GM12892 (cell line): ENCODE data around the gene CDK13.
"Not testable (repeated sequence)": the region's sequence is repeated elsewhere in the genome, so short reads cannot be mapped to it uniquely, and the experiment has no call there.

Experiments
- DNase-seq: peaks from one replicate; pipeline ENCODE4 v3.0.0; 2011; ENCODE audit not compliant: insufficient read length
- FAIRE-seq: peaks from 2 replicates; lab custom pipeline; 2011; peaks lifted over from hg19 to GRCh38; lab: Jason Lieb, UNC
- POLR2A ChIP-seq: IDR thresholded peaks from 2 replicates; pipeline ENCODE4 v1.6.1; 2011; ENCODE audit warnings: low read depth, low read length, control low read depth
- POLR2AphosphoS5 ChIP-seq: IDR thresholded peaks from 2 replicates; pipeline ENCODE4 v1.6.1; 2011; ENCODE audit warnings: low read depth, low read length, control low read depth
- TAF1 ChIP-seq: IDR thresholded peaks from 2 replicates; pipeline ENCODE4 v1.6.1; 2011; ENCODE audit warnings: low read depth, mild to moderate bottlenecking, control low read depth, low read length, borderline replicate concordance

The CDK13 gene

GRCh38 chr7:40122940-40123254, 172.8 kb downstream of the CDK13 start:
- FAIRE-seq, result no peak
- DNase-seq, result no peak
- TF ChIP-seq POLR2AphosphoS5 (no peak), POLR2A (no peak), TAF1 (no peak)

- no peak for TF ChIP-seq TAF1
- no peak for TF ChIP-seq POLR2AphosphoS5
- TF ChIP-seq POLR2A, result no peak
- DNase-seq, result no peak
- peak; percentile 68 for FAIRE-seq
These were observed 183.7 kb downstream of the CDK13 start for GRCh38 chr7:40133561-40134427.

GRCh38 chr7:40134428-40135316, 184.6 kb downstream of the CDK13 start, which contains the start of the genes MPLKIP and SUGCT:
Gene MPLKIP, minus strand, starts transcription at chr7:40134622. Its CDS starts 55 bp downstream, at chr7:40134567.
Gene SUGCT, plus strand, starts transcription at chr7:40135005.
- FAIRE-seq, result peak; percentile 97
- peak; percentile 84 for DNase-seq
- TF ChIP-seq TAF1, result peak; percentile 98
- TF ChIP-seq POLR2AphosphoS5, result peak; percentile 83
- TF ChIP-seq POLR2A, result peak; percentile 77; the same call in 1 of the 2 replicates

- FAIRE-seq, result no peak
- no peak for DNase-seq
- TF ChIP-seq TAF1 (no peak), POLR2A (no peak), POLR2AphosphoS5 (no peak)
These were observed 185.2 kb downstream of the CDK13 start for GRCh38 chr7:40135317-40135610.

GRCh38 chr7:40137563-40137962, 187.5 kb downstream of the CDK13 start:
- FAIRE-seq (no peak), DNase-seq (no peak)
- TF ChIP-seq POLR2A (no peak), POLR2AphosphoS5 (no peak), TAF1 (no peak)

GRCh38 chr7:40138973-40139372, 188.9 kb downstream of the CDK13 start:
- DNase-seq (no peak), FAIRE-seq (no peak)
- TF ChIP-seq TAF1, result no peak
- TF ChIP-seq POLR2A, result no peak
- TF ChIP-seq POLR2AphosphoS5, result no peak

GRCh38 chr7:40139891-40140290, 189.8 kb downstream of the CDK13 start:
- FAIRE-seq, DNase-seq: not testable (repeated sequence)

GRCh38 chr7:40141916-40142315, 191.9 kb downstream of the CDK13 start:
- not testable (repeated sequence) for FAIRE-seq, DNase-seq

- FAIRE-seq, DNase-seq: not testable (repeated sequence)
These were observed 195.6 kb downstream of the CDK13 start for GRCh38 chr7:40145596-40146130.

- FAIRE-seq (no peak), DNase-seq (no peak)
- TF ChIP-seq POLR2AphosphoS5, result no peak
- no peak for TF ChIP-seq POLR2A
- TF ChIP-seq TAF1, result no peak
These were observed 197.6 kb downstream of the CDK13 start for GRCh38 chr7:40147371-40148246.

- FAIRE-seq, DNase-seq: not testable (repeated sequence)
These were observed 198.2 kb downstream of the CDK13 start for GRCh38 chr7:40148247-40148580.

- TF ChIP-seq TAF1, result no peak
- no peak for DNase-seq
- FAIRE-seq, result no peak
These were observed 198.6 kb downstream of the CDK13 start for GRCh38 chr7:40148671-40149070.
